GM19025 (cell line): ENCODE data around the gene PEX7.
A peak's percentile ranks its signal among the peaks of the same experiment; 100 is the strongest.
"Not testable (repeated sequence)": the region's sequence is repeated elsewhere in the genome, so short reads cannot be mapped to it uniquely, and the experiment has no call there.

Source experiments
- ATAC-seq: cut with Tn5 transposase; IDR thresholded peaks from one replicate; pipeline ENCODE4 v1.9.1; 2021; ENCODE audit warnings: mild to moderate bottlenecking, low read depth, moderate library complexity; ENCODE audit not compliant: unreplicated experiment

The PEX7 gene

GRCh38 chr6:136790411-136791295 is 31.7 kb upstream of the PEX7 start:
- ATAC-seq, result no peak

GRCh38 chr6:136791296-136792094 is 30.9 kb upstream of the PEX7 start:
- ATAC-seq, result peak; percentile 17

GRCh38 chr6:136792095-136792409 is 30.3 kb upstream of the PEX7 start:
- no peak for ATAC-seq

GRCh38 chr6:136792410-136793262 is 29.8 kb upstream of the PEX7 start, which contains the start of gene MAP3K5:
Gene MAP3K5, minus strand, starts transcription at chr6:136792477. Its CDS starts 320 bp downstream, at chr6:136792157.
- peak; percentile 56 for ATAC-seq

GRCh38 chr6:136793363-136793762 is 29.0 kb upstream of the PEX7 start:
- no peak for ATAC-seq

GRCh38 chr6:136795386-136795785 is 27.0 kb upstream of the PEX7 start:
- ATAC-seq, result no peak

GRCh38 chr6:136795996-136796395 is 26.4 kb upstream of the PEX7 start:
- no peak for ATAC-seq

- no peak for ATAC-seq
These were observed 24.3 kb upstream of the PEX7 start for GRCh38 chr6:136798044-136798443.

- ATAC-seq, result no peak
These were observed 20.8 kb upstream of the PEX7 start for GRCh38 chr6:136801581-136801980.

- ATAC-seq, result no peak
These were observed 18.8 kb upstream of the PEX7 start for GRCh38 chr6:136803608-136804007.

- no peak for ATAC-seq
These were observed 13.1 kb upstream of the PEX7 start for GRCh38 chr6:136809091-136809860.

GRCh38 chr6:136811272-136811671 is 11.1 kb upstream of the PEX7 start:
- ATAC-seq, result no peak

GRCh38 chr6:136812174-136812573 is 10.2 kb upstream of the PEX7 start:
- ATAC-seq, result no peak

- ATAC-seq, result not testable (repeated sequence)
These were observed 6.8 kb upstream of the PEX7 start for GRCh38 chr6:136815608-136816007.

GRCh38 chr6:136816656-136817055 is 5.7 kb upstream of the PEX7 start:
- no peak for ATAC-seq

- ATAC-seq, result no peak
These were observed 1.8 kb upstream of the PEX7 start for GRCh38 chr6:136820561-136820960.

- ATAC-seq, result peak; percentile 1
These were observed 381 bp upstream of the PEX7 start for GRCh38 chr6:136822046-136822375.

GRCh38 chr6:136823128-136823660 is 802 bp downstream of the PEX7 start:
- no peak for ATAC-seq

GRCh38 chr6:136826216-136826615 is 3.8 kb downstream of the PEX7 start:
- ATAC-seq, result no peak
